Hepatocyte (in vitro differentiated cells): Measurements from ENCODE around the gene HMCN1.

Source experiments
- EZH2 ChIP-seq: fragments of 200-600 bp; sonication (generic); IDR thresholded peaks from 2 replicates; pipeline ENCODE4 v1.6.1; 2016; ENCODE audit warnings: antibody characterized with exemption, mild to moderate bottlenecking, borderline replicate concordance
- EZH2phosphoT487 ChIP-seq: fragments of 200-600 bp; sonication (generic); IDR thresholded peaks from one replicate; pipeline ENCODE4 v1.6.1; 2018; ENCODE audit warnings: antibody characterized with exemption, mild to moderate bottlenecking, low read depth, moderate library complexity; ENCODE audit not compliant: unreplicated experiment, severe bottlenecking
- TF ChIP-seq, protein P1 (sequence below): fragments of 200-600 bp; sonication (generic); IDR thresholded peaks from 2 replicates; pipeline ENCODE4 v1.5.1; 2016; ENCODE audit warnings: antibody characterized with exemption, mild to moderate bottlenecking; ENCODE audit not compliant: poor library complexity

DNA sequence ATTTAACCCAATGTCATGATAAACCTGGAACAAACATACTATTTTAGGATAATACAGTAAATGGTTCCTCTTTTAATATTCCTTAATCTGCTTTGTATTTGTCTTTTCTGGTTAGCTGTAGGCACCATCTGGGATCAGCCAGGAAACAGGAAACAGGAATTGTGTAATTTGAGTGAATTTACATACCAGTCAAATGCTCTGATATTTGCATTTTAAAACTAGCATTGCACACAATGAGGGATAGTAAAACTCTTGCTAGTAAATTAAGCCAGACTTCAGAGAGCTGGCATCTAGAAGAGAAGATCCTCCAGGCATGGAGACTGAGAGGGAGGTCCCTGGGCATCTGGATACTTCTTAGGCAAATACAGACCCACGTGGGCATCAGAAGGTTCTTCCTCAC lies 103.5 kb downstream of the HMCN1 start:
- TF ChIP-seq, protein P1, sequence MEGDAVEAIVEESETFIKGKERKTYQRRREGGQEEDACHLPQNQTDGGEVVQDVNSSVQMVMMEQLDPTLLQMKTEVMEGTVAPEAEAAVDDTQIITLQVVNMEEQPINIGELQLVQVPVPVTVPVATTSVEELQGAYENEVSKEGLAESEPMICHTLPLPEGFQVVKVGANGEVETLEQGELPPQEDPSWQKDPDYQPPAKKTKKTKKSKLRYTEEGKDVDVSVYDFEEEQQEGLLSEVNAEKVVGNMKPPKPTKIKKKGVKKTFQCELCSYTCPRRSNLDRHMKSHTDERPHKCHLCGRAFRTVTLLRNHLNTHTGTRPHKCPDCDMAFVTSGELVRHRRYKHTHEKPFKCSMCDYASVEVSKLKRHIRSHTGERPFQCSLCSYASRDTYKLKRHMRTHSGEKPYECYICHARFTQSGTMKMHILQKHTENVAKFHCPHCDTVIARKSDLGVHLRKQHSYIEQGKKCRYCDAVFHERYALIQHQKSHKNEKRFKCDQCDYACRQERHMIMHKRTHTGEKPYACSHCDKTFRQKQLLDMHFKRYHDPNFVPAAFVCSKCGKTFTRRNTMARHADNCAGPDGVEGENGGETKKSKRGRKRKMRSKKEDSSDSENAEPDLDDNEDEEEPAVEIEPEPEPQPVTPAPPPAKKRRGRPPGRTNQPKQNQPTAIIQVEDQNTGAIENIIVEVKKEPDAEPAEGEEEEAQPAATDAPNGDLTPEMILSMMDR: no peak
- TF ChIP-seq EZH2 (no peak), EZH2phosphoT487 (no peak)
